Suppressor macrophage treated with lipopolysaccharide for 1 hour (primary cell): ENCODE data around the gene KRT14.
"Not testable (repeated sequence)": the region's sequence is repeated elsewhere in the genome, so short reads cannot be mapped to it uniquely, and the experiment has no call there.

Experiments used
- DNase-seq, 3 donors: peaks; one replicate each; pipeline ENCODE4 v3.0.0-alpha.2; 2020 to 2022

Gene KRT14

GRCh38 chr17:41545829-41546410, 40.8 kb downstream of the KRT14 start:
- no peak for DNase-seq

DNA sequence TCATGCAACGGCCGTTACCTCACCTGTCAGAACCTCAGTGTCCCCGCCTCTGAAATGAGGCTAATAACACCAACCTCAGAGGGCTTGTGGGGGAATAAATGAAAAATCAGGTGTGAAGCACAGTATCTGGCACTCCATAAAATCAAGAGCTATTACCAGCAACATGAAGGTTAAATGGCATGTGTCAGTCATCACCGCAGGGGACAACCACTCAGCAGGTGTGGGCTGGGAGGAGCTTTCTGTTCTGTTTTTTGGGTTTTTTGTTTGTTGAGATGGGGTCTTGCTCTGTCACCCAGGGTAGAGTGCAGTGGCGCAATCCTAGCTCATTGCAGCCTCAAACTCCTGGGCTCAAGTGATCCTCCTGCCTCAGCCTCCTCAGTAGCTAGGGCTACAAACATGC, 41.8 kb downstream of the KRT14 start:
- no peak for DNase-seq

GRCh38 chr17:41544491-41544892, 42.2 kb downstream of the KRT14 start:
- no peak for DNase-seq

GRCh38 chr17:41542786-41543185, 43.9 kb downstream of the KRT14 start:
- DNase-seq: not testable (repeated sequence)

DNA sequence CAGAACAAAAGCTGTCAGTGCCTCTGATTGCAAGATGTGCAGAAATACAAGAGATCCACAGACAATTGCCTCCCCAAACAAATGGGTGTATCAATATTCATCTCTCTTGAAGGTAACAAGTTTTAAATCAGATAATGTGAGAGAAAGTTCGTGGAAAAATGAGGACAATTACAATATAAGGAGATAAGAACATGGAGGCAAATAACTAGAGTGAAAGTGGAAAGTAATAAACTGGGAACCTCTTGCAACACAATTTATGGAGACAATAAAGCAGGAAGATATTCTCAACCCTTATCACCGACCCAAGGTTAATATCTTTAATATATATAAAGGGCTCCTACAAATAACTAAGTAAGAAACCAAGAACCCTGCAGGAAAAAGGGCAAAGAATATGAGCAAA, 44.3 kb downstream of the KRT14 start:
- no peak for DNase-seq

GRCh38 chr17:41540921-41541625, 45.6 kb downstream of the KRT14 start:
- no peak for DNase-seq

DNA sequence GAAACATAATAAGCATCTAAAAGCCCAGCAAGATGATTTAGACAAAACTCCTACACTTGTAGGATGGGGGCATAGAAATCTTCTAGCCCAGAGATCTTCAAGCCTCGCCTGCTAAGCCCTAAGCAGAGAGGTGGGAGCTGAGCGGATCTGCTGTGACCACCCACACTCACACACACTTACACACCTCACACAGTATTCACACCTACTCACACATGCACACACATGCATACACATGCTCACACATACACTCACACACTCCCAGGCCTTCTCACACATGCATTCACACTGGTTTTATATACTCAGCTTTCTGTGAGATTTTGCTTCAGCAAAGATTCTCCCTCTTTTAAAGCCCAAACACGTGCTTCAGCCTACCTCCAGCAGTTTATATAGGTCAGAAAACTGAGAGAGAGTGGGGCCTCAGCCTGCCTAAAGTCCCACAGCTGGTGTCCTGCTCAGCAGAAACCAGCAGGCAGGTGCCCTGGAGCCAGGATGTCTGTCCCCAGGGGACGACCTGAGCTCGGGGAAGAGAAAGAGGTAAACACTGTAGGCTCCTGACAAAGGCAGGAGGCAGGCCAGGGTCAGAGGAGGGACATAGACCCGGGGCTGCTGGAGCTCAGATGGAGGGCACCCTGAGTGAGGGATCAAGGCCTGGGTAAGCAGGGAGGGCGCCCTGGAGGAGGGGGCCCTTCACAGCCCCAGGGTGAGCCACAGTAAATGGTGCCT, 46.6 kb downstream of the KRT14 start:
- DNase-seq: no peak

DNA sequence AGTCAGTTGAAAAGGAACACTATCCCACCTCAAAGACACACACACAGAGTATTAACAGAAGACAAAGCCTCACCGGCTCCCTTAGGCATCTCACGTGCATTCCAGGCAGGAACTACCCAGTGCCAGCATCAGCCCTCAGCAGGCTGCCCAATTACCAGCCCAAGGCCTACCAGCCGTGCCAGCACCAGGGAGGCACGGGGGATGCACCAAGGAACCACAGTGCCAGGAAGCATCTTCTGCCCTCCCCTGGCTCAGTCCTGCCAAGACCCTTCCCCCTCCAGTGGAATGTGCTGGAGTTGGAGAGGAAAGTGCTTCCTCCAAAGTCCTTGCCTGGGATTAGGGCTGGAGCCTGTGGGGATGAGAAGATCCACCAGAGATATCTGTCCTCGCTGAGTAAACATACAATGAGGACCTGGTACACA, 47.6 kb downstream of the KRT14 start:
- no peak for DNase-seq

- DNase-seq: no peak
These were observed 48.1 kb downstream of the KRT14 start for GRCh38 chr17:41538565-41538991.

DNA sequence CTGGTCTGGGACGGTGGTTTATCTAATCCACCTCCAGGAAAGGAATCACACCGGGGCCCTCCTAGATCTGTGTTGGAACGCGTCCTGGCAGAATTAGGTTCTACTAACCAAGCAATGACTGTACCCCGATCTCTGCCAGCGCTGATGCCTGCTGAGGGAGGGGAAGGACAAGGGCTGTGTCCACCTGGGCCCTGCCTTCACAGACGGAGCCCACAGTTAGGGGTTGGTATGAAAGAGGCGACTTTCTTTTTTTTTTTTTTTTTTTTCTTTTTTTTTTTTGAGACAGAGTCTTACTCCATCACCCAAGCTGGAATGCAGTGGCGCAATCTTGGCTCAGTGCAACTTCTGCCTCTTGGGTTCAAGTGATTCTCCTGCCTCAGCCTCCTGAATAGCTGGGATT, 48.7 kb downstream of the KRT14 start:
- no peak for DNase-seq

GRCh38 chr17:41537614-41537954, 49.1 kb downstream of the KRT14 start:
- no peak for DNase-seq

DNA sequence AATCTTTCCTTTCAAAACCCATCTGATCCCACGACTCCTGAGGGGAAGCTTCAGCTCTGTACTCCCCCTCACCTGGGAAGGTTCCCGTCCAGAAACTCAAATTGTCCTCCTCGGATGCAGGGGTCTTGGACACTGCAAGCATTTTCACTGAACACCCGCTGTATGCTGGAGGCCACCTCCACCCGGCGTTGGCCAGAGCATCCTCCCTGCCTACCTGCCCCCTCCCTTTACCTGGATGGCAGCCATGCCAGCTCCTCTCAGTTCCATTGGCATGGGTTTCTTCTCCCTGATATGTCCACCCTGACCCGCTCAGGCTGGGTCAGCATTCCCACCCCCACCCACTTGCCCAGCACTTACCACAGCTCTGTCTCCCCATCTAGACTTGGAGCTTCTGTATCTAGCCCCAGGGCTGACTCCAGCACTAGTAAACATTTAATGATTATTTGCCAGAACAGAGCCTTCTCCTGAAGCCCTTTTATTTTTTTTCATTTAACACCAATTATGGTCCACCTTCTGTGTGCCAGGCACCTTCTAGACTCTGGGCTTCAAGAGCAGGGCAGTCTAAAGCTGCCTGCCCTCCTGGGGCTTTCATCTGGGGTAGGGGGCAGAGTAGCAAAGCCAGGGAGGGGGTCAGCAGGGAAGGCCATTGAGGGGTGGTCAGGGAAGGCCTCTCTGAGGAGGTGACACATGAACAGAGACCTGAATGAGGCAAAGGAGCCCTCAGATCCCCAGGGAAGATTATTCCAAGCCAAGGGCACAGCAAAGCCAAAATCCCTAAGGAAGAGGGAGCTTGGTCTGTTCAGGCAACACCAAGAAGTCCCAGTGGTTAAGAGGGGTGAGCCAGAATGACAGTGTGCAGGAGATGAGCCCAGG, 49.7 kb downstream of the KRT14 start:
- DNase-seq: no peak

DNA sequence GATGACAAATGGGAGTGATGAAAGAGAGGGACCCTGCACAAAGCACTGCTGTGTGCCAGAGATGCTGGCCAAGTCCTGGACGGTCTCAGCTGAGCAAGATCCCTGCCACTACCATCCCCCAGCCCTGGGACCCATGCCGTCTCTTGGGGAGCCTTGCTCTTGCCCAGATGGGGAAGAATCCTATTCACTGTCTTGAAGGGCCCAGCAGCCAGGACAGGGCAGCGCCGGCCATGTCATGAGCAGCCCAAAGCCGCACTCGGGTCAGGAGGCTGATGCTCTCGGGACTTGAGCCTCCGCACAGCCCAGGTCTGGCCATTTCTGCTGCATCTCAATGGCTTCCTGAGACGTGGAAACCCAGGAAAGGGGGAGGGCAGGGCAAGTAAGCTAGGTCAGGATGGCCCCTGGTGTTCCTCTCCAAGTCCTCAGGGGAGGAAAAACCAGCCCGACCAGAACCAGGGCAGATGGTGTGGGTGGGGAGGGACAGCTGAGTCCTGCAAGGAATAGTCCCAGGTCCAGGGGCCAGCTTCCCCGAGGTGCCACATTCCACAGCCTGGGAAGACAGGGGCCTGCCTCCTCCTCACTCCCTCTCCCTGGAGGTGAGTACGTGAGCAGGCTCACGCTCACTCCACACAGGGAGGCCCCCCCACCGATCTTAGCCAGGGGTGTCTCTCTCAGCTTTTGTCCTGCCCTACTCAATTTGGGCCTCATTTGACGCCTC, 50.8 kb downstream of the KRT14 start:
- DNase-seq: no peak

DNA sequence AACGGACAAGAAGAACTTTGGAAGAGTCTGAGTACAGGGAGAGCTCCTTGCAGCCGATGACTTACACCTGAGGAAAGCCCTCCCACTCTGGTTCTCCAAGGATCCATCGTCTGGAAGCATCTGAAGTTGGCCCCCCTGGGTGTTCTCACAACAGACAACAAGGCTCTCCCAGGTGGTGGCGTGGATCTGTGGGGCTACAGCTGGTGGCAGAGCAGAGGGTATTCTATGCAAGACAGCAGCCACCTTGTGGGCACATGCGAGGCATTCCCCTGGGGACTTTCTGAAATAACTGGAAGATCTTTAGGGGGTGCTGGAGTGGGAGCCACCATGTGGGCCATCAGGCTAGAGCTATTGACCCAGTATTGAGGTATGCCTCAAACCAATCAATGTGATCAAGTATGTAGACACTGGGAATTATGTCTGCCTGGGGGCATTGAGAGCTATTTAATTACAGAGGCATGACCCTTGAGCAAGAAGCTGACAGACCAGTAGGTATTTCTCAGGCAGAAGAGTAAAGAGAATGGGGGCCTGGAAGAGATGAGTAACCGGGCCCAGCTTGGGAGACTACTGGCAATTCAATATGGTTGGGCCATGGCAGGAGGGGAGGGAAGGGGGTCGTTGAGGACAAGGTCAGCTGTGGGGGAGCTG, 51.7 kb downstream of the KRT14 start:
- no peak for DNase-seq

DNA sequence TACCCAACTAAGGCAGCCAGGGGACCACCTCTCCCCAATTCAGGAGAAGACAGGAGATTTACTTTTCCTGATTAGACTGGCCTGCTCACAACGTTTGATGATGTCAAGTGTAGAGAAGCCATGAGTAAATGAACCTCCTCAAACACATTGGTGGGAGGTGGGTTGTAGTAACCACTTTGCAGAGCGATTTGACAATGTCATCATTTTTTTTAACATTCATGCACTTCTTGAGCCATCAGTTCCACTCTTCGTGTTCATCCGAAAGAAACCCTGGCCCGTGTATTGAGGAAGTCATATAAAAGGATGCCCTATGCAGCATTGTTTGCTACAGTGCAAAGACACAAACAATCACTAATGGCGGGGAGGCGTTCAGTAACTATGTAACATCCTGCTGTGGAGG, 53.1 kb downstream of the KRT14 start:
- DNase-seq: no peak

DNA sequence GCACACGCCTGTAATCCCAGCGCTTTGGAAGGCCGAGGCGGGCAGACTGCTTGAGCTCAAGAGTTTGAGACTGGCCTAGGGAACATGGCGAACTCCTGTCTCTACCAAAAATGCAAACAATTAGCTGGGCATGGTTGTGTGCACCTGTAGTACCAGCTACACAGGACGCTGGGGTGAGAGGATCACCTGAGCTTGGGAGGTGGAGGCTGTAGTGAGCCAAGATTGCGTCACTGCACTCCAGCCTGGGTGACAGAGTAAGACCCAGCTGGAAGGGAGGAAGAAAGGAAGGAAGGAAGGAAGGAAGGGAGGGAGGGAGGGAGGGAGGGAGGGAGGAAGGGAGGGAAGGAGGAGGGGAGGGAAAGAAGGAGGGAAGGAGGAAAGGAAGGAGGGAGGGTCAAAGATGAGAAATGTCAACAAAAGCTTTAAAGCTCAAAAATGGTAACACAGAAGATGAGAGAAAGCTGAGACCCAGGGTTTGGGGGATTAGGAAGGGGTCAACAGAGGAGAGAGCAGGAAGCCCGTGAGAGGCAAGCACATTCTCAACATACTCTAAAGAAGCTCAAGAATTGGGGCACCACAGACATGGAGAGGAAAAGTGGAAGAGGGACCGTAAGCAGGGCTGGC, 53.6 kb downstream of the KRT14 start:
- no peak for DNase-seq
